ENCODE data around the gene MRPS6.

- TF ChIP-seq CTCF (IDR thresholded peaks at IDR 0.05) (no peak), POLR2A (IDR thresholded peaks at IDR 0.05) (no peak)
Observed at GRCh38 chr21:34129901-34130715, 56.7 kb downstream of the MRPS6 start.
